HepG2 (cell line): Measurements from ENCODE around the gene TACC3. TPM values are rescaled to one million over a fixed set of nuclear protein-coding genes. Genes with fewer than 3 reads are reported as not detected.

Experiments
- BHLHE40 ChIP-seq: IDR thresholded peaks from 2 replicates; pipeline ENCODE4 v1.6.1; 2011; ENCODE audit warnings: low read length, improper control_type of control experiment
- CAMTA2 ChIP-seq: sonication (generic); formaldehyde crosslinking; IDR thresholded peaks from 2 replicates; pipeline ENCODE4 v1.4.0; 2020; ENCODE audit warnings: mild to moderate bottlenecking, missing genetic modification reagents, borderline replicate concordance
- IRF1 ChIP-seq: sonication (generic); formaldehyde crosslinking; IDR thresholded peaks from 2 replicates; pipeline ENCODE4 v1.4.0; 2020; ENCODE audit warnings: low read depth, mild to moderate bottlenecking, missing genetic modification reagents
- LBX2 ChIP-seq: sonication (generic); formaldehyde crosslinking; IDR thresholded peaks from 2 replicates; pipeline ENCODE4 v1.5.0; 2020; ENCODE audit warnings: missing genetic modification reagents, mild to moderate bottlenecking, borderline replicate concordance
- YEATS4 ChIP-seq: sonication (generic); formaldehyde crosslinking; IDR thresholded peaks from 2 replicates; pipeline ENCODE4 v1.4.0; 2020; ENCODE audit warnings: missing genetic modification reagents, borderline replicate concordance
- ZBTB40 ChIP-seq, 2 experiments: fragments of 450-650 bp in 1 of 2; sonication (generic) in 1 of 2; formaldehyde crosslinking in 1 of 2; IDR thresholded peaks; 2 replicates each; pipeline versions ENCODE4 v1.6.1 to v1.8.0; 2016 to 2022; ENCODE audit warnings: antibody characterized with exemption in 1 of 2, mild to moderate bottlenecking in 1 of 2, missing genetic modification reagents in 1 of 2
- ZHX2 ChIP-seq, 2 experiments: sonication (generic) in 1 of 2; formaldehyde crosslinking in 1 of 2; IDR thresholded peaks; 2 replicates each; pipeline versions ENCODE4 v1.6.1 to v1.9.0; 2014 to 2022; ENCODE audit warnings: antibody characterized with exemption in 1 of 2, borderline replicate concordance in 1 of 2, inconsistent platforms in 1 of 2, low read depth in 1 of 2, missing genetic modification reagents in 1 of 2
- ZNF20 ChIP-seq: sonication (generic); formaldehyde crosslinking; IDR thresholded peaks from 2 replicates; pipeline ENCODE4 v1.4.0; 2020; ENCODE audit warnings: mild to moderate bottlenecking, moderate library complexity, missing genetic modification reagents
- ZSCAN22 ChIP-seq: sonication (generic); formaldehyde crosslinking; IDR thresholded peaks from 2 replicates; pipeline ENCODE4 v1.4.0; 2020; ENCODE audit warnings: mild to moderate bottlenecking, missing genetic modification reagents
- polyA plus RNA-seq, 8 experiments: library from polyadenylated mRNA; depleted of rRNA in 3 of 8; stranded (reverse) in 7 of 8; unstranded in 1 of 8; fragments of >200 nt; fragmentation: Illumina TruSeq in 4 of 8; extraction: Trizol in 4 of 8; gene quantifications; 2 replicates each; pipeline versions ENCODE4 v1.2.1 to v1.2.3, GENCODE V29; 2011 to 2016; ENCODE audit warnings: low read depth in 4 of 8, missing spikeins in 1 of 8, mixed read lengths in 1 of 8; ENCODE audit not compliant: insufficient read depth in 1 of 8
- total RNA-seq, 5 experiments: library from RNA; depleted of rRNA; stranded (reverse); fragments of >200 nt; fragmentation: Illumina TruSeq; extraction: Trizol; gene quantifications; 2 replicates each; pipeline ENCODE4 v1.2.3, GENCODE V29; 2016; ENCODE audit warnings: low read depth in 1 of 5

Gene TACC3
- total and polyA plus RNA-seq, 2 of the 13 experiments (the other 11 are each of a cell fraction or from before 2014, with no cell fraction given), result 20.3 to 21.2 TPM

- TF ChIP-seq ZBTB40 (IDR thresholded peaks at IDR 0.05) (no peak), ZBTB40 (CRISPR knock-in tag; IDR thresholded peaks at IDR 0.05) (no peak), BHLHE40 (no peak), ZSCAN22 (CRISPR knock-in tag) (no peak), IRF1 (no peak), ZNF20 (CRISPR knock-in tag) (no peak), YEATS4 (CRISPR knock-in tag) (no peak), CAMTA2 (no peak), ZHX2 (IDR thresholded peaks at IDR 0.05; ENCODE audit: low read depth) (no peak), ZHX2 (CRISPR knock-in tag; IDR thresholded peaks at IDR 0.05; ENCODE audit: borderline replicate concordance) (no peak), LBX2 (CRISPR knock-in tag) (0 out of 2 replicates have a peak, but pooled peaks have one; percentile 12)
These were observed 71.6 kb downstream of the TACC3 start, which contains the start of gene FGFR3 (continued) for GRCh38 chr4:1792832-1793495.
